IPS-18a (cell line): Measurements from ENCODE around the gene WDR75.
"Not testable (repeated sequence)": the region's sequence is repeated elsewhere in the genome, so short reads cannot be mapped to it uniquely, and the experiment has no call there.

Source experiments
- H3K27ac ChIP-seq: one replicate; pipeline ENCODE4 v1.5.1; 2013; ENCODE audit warnings: low read length
- H3K27me3 ChIP-seq: one replicate; pipeline ENCODE4 v1.6.1; 2013; ENCODE audit warnings: mild to moderate bottlenecking, low read length; ENCODE audit not compliant: control insufficient read depth, insufficient read depth
- H3K36me3 ChIP-seq: one replicate; pipeline ENCODE4 v1.6.1; 2013; ENCODE audit warnings: low read depth, low read length; ENCODE audit not compliant: control insufficient read depth
- H3K4me1 ChIP-seq: one replicate; pipeline ENCODE4 v1.6.1; 2013; ENCODE audit warnings: low read depth, low read length; ENCODE audit not compliant: control insufficient read depth
- H3K4me3 ChIP-seq: one replicate; pipeline ENCODE4 v1.5.1; 2013; ENCODE audit warnings: low read length
- H3K9ac ChIP-seq: one replicate; pipeline ENCODE4 v1.6.1; 2013; ENCODE audit warnings: mild to moderate bottlenecking, low read length, moderate library complexity
- H3K9me3 ChIP-seq: one replicate; pipeline ENCODE4 v1.6.1; 2013; ENCODE audit warnings: low read depth, low read length; ENCODE audit not compliant: control insufficient read depth

WDR75 gene

GRCh38 chr2:189477756-189478155, 36.5 kb downstream of the WDR75 start:
- H3K27ac ChIP-seq = no peak overlapping the region
- H3K36me3 ChIP-seq = peaks cover 33% of the 10 kb centered on the region
- no peaks in the 10 kb centered on the region for H3K4me1 ChIP-seq
- H3K9ac ChIP-seq = no peak overlapping the region
- H3K9me3 ChIP-seq = no peaks in the 10 kb centered on the region
- no peaks in the 10 kb centered on the region for H3K27me3 ChIP-seq
- no peak overlapping the region for H3K4me3 ChIP-seq

GRCh38 chr2:189478289-189478688, 37.0 kb downstream of the WDR75 start:
- peaks cover 31% of the 10 kb centered on the region for H3K36me3 ChIP-seq
- H3K27ac ChIP-seq = not testable (repeated sequence)

GRCh38 chr2:189481071-189481470, 39.8 kb downstream of the WDR75 start:
- H3K27ac ChIP-seq = no peak overlapping the region
- H3K4me3 ChIP-seq = no peak overlapping the region
- no peaks in the 10 kb centered on the region for H3K9me3 ChIP-seq
- peaks cover 5% of the 10 kb centered on the region for H3K36me3 ChIP-seq
- no peaks in the 10 kb centered on the region for H3K4me1 ChIP-seq
- no peaks in the 10 kb centered on the region for H3K27me3 ChIP-seq
- no peak overlapping the region for H3K9ac ChIP-seq

More at GRCh38 chr2:189478289-189478688, 37.0 kb downstream of the WDR75 start:
- not testable (repeated sequence) for H3K27me3 ChIP-seq, H3K4me1 ChIP-seq, H3K9ac ChIP-seq, H3K4me3 ChIP-seq, H3K9me3 ChIP-seq

GRCh38 chr2:189483571-189483970, 42.3 kb downstream of the WDR75 start:
- no peaks in the 10 kb centered on the region for H3K9me3 ChIP-seq
- H3K36me3 ChIP-seq = no peaks in the 10 kb centered on the region
- H3K9ac ChIP-seq = no peak overlapping the region
- H3K27ac ChIP-seq = no peak overlapping the region
- no peak overlapping the region for H3K4me3 ChIP-seq
- no peaks in the 10 kb centered on the region for H3K27me3 ChIP-seq
- H3K4me1 ChIP-seq = no peaks in the 10 kb centered on the region

- no peak overlapping the region for H3K27ac ChIP-seq
- no peaks in the 10 kb centered on the region for H3K4me1 ChIP-seq
- no peaks in the 10 kb centered on the region for H3K36me3 ChIP-seq
- H3K9me3 ChIP-seq = no peaks in the 10 kb centered on the region
- no peak overlapping the region for H3K9ac ChIP-seq
- H3K27me3 ChIP-seq = no peaks in the 10 kb centered on the region
- H3K4me3 ChIP-seq = no peak overlapping the region
Measured at GRCh38 chr2:189483980-189484740, 42.9 kb downstream of the WDR75 start.

GRCh38 chr2:189485146-189485545, 43.9 kb downstream of the WDR75 start:
- Histone ChIP-seq H3K27ac (no peak overlapping the region), H3K27me3 (no peaks in the 10 kb centered on the region), H3K9ac (no peak overlapping the region), H3K4me1 (no peaks in the 10 kb centered on the region), H3K9me3 (no peaks in the 10 kb centered on the region), H3K4me3 (no peak overlapping the region), H3K36me3 (no peaks in the 10 kb centered on the region)

GRCh38 chr2:189486237-189486770, 45.0 kb downstream of the WDR75 start:
- Histone ChIP-seq H3K36me3 (no peaks in the 10 kb centered on the region), H3K9ac (no peak overlapping the region), H3K27ac (no peak overlapping the region), H3K4me3 (no peak overlapping the region), H3K4me1 (no peaks in the 10 kb centered on the region), H3K27me3 (no peaks in the 10 kb centered on the region), H3K9me3 (no peaks in the 10 kb centered on the region)

GRCh38 chr2:189487283-189488007, 46.2 kb downstream of the WDR75 start:
- Histone ChIP-seq H3K4me3 (no peak overlapping the region), H3K27me3 (no peaks in the 10 kb centered on the region), H3K36me3 (no peaks in the 10 kb centered on the region), H3K27ac (no peak overlapping the region), H3K9ac (no peak overlapping the region), H3K4me1 (no peaks in the 10 kb centered on the region), H3K9me3 (no peaks in the 10 kb centered on the region)

- Histone ChIP-seq H3K9me3 (no peaks in the 10 kb centered on the region), H3K4me1 (no peaks in the 10 kb centered on the region), H3K27me3 (no peaks in the 10 kb centered on the region), H3K27ac (no peak overlapping the region), H3K4me3 (no peak overlapping the region), H3K9ac (no peak overlapping the region), H3K36me3 (no peaks in the 10 kb centered on the region)
Measured at GRCh38 chr2:189488008-189488310, 46.7 kb downstream of the WDR75 start.

- Histone ChIP-seq H3K4me3 (no peak overlapping the region), H3K27me3 (no peaks in the 10 kb centered on the region), H3K36me3 (no peaks in the 10 kb centered on the region), H3K27ac (no peak overlapping the region), H3K4me1 (no peaks in the 10 kb centered on the region), H3K9me3 (no peaks in the 10 kb centered on the region), H3K9ac (no peak overlapping the region)
Measured at GRCh38 chr2:189492451-189492850, 51.2 kb downstream of the WDR75 start.

- H3K27ac ChIP-seq = no peak overlapping the region
- H3K36me3 ChIP-seq = no peaks in the 10 kb centered on the region
- H3K27me3 ChIP-seq = no peaks in the 10 kb centered on the region
- no peak overlapping the region for H3K9ac ChIP-seq
- H3K4me1 ChIP-seq = no peaks in the 10 kb centered on the region
- no peak overlapping the region for H3K4me3 ChIP-seq
- no peaks in the 10 kb centered on the region for H3K9me3 ChIP-seq
Measured at GRCh38 chr2:189498205-189498604, 56.9 kb downstream of the WDR75 start.

GRCh38 chr2:189499137-189499536, 57.9 kb downstream of the WDR75 start:
- Histone ChIP-seq H3K9ac (no peak overlapping the region), H3K36me3 (no peaks in the 10 kb centered on the region), H3K9me3 (no peaks in the 10 kb centered on the region), H3K4me3 (no peak overlapping the region), H3K27me3 (no peaks in the 10 kb centered on the region), H3K27ac (no peak overlapping the region), H3K4me1 (no peaks in the 10 kb centered on the region)
